ENCODE measurements around the gene EZH1.
"Not testable (repeated sequence)": the region's sequence is repeated elsewhere in the genome, so short reads cannot be mapped to it uniquely, and the experiment has no call there.

- TF ChIP-seq CTCF (conservative IDR thresholded peaks at IDR 0.05); EZH2 (IDR thresholded peaks at IDR 0.05; ENCODE audit: low read depth): not testable (repeated sequence)
These were observed 84.9 kb downstream of the EZH1 start for GRCh38 chr17:42659932-42660274.

Data from PC-9 (cell line).